ENCODE results near the gene ADRA2C. TPM values are rescaled to one million over a fixed set of nuclear protein-coding genes. Genes with fewer than 3 reads are reported as not detected.

Gene ADRA2C
- total RNA-seq, 1 experiment from 2014 or later: 28.1 TPM

- no peak overlapping the region for H3K27ac ChIP-seq (ENCODE audit: low read depth, low read length)
- H3K79me2 ChIP-seq (ENCODE audit: insufficient read depth, low read length): no peaks in the 10 kb centered on the region
- H3K27me3 ChIP-seq (ENCODE audit: insufficient read depth, low read length): peaks cover 17% of the 10 kb centered on the region
- no peaks in the 10 kb centered on the region for H3K4me1 ChIP-seq (ENCODE audit: control insufficient read depth in 1 of 2, insufficient read depth in 2 of 2, low read length in 2 of 2)
- no peak overlapping the region for H3K4me3 ChIP-seq (replicated peaks in 1 of 2; ENCODE audit: low read depth in 1 of 2, low read length in 2 of 2)
- no peaks in the 10 kb centered on the region for H3K9me2 ChIP-seq (ENCODE audit: insufficient read depth)
- ChIA-PET RAD21 (ENCODE audit: low non-redundant PET in 1 of 2, low total read pairs in 2 of 2, uncharacterized antibody in 2 of 2, unreplicated experiment in 2 of 2) (no interaction called here), CTCF (no interaction called here), POLR2A (no interaction called here)
- ATAC-seq (no peak), DNase-seq (ENCODE audit: low read depth, low spot score) (no peak)
- TF ChIP-seq ELF1 (IDR thresholded peaks at IDR 0.05; ENCODE audit: borderline replicate concordance, low read depth) (no peak), ZBTB33 (IDR thresholded peaks at IDR 0.05; ENCODE audit: extremely low read depth, insufficient replicate concordance, low read length) (no peak), RAD21 (IDR thresholded peaks at IDR 0.05; ENCODE audit: low read depth) (no peak), YY1 (IDR thresholded peaks at IDR 0.05; ENCODE audit: extremely low read depth, insufficient replicate concordance, low read depth, low read length) (no peak), REST (IDR thresholded peaks at IDR 0.05; ENCODE audit: low read depth) (no peak), POLR2AphosphoS5 (IDR thresholded peaks at IDR 0.05; ENCODE audit: low read depth, low read length) (no peak), SP1 (IDR thresholded peaks at IDR 0.05; ENCODE audit: low read depth) (no peak), SRF (IDR thresholded peaks at IDR 0.05; ENCODE audit: low read depth) (no peak), EZH2 (IDR thresholded peaks at IDR 0.05) (no peak), POLR2A (IDR thresholded peaks at IDR 0.05; ENCODE audit: borderline replicate concordance, extremely low read depth, insufficient read depth, insufficient read length) (no peak), ATF3 (IDR thresholded peaks at IDR 0.05) (no peak)
- H4K20me1 ChIP-seq (ENCODE audit: insufficient read depth): no peaks in the 10 kb centered on the region
- H3K4me2 ChIP-seq (ENCODE audit: low read length): no peak overlapping the region
- H3K9ac ChIP-seq (ENCODE audit: low read length): no peak overlapping the region
- intact Hi-C loops (cut with micrococcal nuclease): no loop called here
- BruUV-seq (replicated peaks): no TSS peak
- no peaks in the 10 kb centered on the region for H3K36me3 ChIP-seq (ENCODE audit: control insufficient read depth in 1 of 2, insufficient read depth in 2 of 2, low read length in 2 of 2)
- no peaks in the 10 kb centered on the region for H3K9me3 ChIP-seq (ENCODE audit: control insufficient read depth in 1 of 2, insufficient read depth in 1 of 2, low read depth in 1 of 2, low read length in 2 of 2)
- H2AFZ ChIP-seq (ENCODE audit: low read depth, low read length, poor library complexity, severe bottlenecking): no peak overlapping the region
Observed at GRCh38 chr4:3808597-3808996, 42.4 kb downstream of the ADRA2C start.

All from HCT116 (cell line).